HEK293 (cell line): Measurements from ENCODE around the gene TMEM151A.

Experiments
- ATF2 ChIP-seq: fragments of 450-650 bp; formaldehyde crosslinking; IDR thresholded peaks from 2 replicates; pipeline ENCODE4 v1.5.1; 2016; ENCODE audit warnings: missing biosample characterization, missing genetic modification characterization, low read depth
- GLI4 ChIP-seq: fragments of 450-650 bp; formaldehyde crosslinking; IDR thresholded peaks from 2 replicates; pipeline ENCODE4 v1.5.1; 2016; ENCODE audit warnings: missing biosample characterization, missing genetic modification characterization
- HIC1 ChIP-seq: fragments of 450-650 bp; formaldehyde crosslinking; IDR thresholded peaks from 2 replicates; pipeline ENCODE4 v1.5.1; 2016; ENCODE audit warnings: missing biosample characterization, missing genetic modification characterization
- HOXA7 ChIP-seq: sonication (generic); formaldehyde crosslinking; IDR thresholded peaks from 2 replicates; pipeline ENCODE4 v1.8.1; 2022; ENCODE audit warnings: missing genetic modification reagents, borderline replicate concordance
- KLF1 ChIP-seq: fragments of 450-650 bp; formaldehyde crosslinking; IDR thresholded peaks from 2 replicates; pipeline ENCODE4 v1.5.1; 2016; ENCODE audit warnings: missing biosample characterization, missing genetic modification characterization
- KLF10 ChIP-seq: fragments of 450-650 bp; IDR thresholded peaks from 2 replicates; pipeline ENCODE4 v1.5.1; 2018; ENCODE audit warnings: missing biosample characterization, mild to moderate bottlenecking, missing genetic modification characterization
- OSR2 ChIP-seq: fragments of 450-650 bp; formaldehyde crosslinking; IDR thresholded peaks from 2 replicates; pipeline ENCODE4 v1.5.1; 2016; ENCODE audit warnings: missing biosample characterization, missing genetic modification characterization
- SP7 ChIP-seq: fragments of 450-650 bp; formaldehyde crosslinking; IDR thresholded peaks from 2 replicates; pipeline ENCODE4 v1.5.1; 2016; ENCODE audit warnings: missing biosample characterization, missing genetic modification characterization
- ZBTB17 ChIP-seq: fragments of 450-650 bp; formaldehyde crosslinking; IDR thresholded peaks from 2 replicates; pipeline ENCODE4 v1.5.1; 2016; ENCODE audit warnings: missing biosample characterization, missing genetic modification characterization
- ZFHX2 ChIP-seq: fragments of 450-650 bp; formaldehyde crosslinking; conservative IDR thresholded peaks from 2 replicates; pipeline ENCODE4 v1.5.1; 2016; ENCODE audit warnings: missing biosample characterization, missing genetic modification characterization
- ZNF211 ChIP-seq: fragments of 450-650 bp; formaldehyde crosslinking; IDR thresholded peaks from 2 replicates; pipeline ENCODE4 v1.5.1; 2016; ENCODE audit warnings: low read depth, missing biosample characterization, missing genetic modification characterization
- ZNF214 ChIP-seq: fragments of 450-650 bp; formaldehyde crosslinking; IDR thresholded peaks from 2 replicates; pipeline ENCODE4 v1.5.1; 2017; ENCODE audit warnings: missing biosample characterization, mild to moderate bottlenecking, missing genetic modification characterization, borderline replicate concordance
- ZNF274 ChIP-seq, 2 experiments: fragments of 200-500 bp in 1 of 2; fragments of 450-650 bp in 1 of 2; sonication (Bioruptor generic) in 1 of 2; formaldehyde crosslinking in 1 of 2; IDR thresholded peaks; 2 replicates each; pipeline versions ENCODE4 v1.5.1 to v1.6.1; 2014 to 2016; ENCODE audit warnings: borderline replicate concordance in 1 of 2, inconsistent platforms in 1 of 2, low read length in 1 of 2, missing biosample characterization in 1 of 2, missing genetic modification characterization in 1 of 2
- ZNF48 ChIP-seq: fragments of 450-650 bp; formaldehyde crosslinking; IDR thresholded peaks from 2 replicates; pipeline ENCODE4 v1.5.1; 2016; ENCODE audit warnings: missing biosample characterization, missing genetic modification characterization
- ZNF596 ChIP-seq: fragments of 450-650 bp; IDR thresholded peaks from 2 replicates; pipeline ENCODE4 v1.5.0; 2018; ENCODE audit warnings: missing biosample characterization, mild to moderate bottlenecking, missing genetic modification characterization, moderate library complexity
- ZNF624 ChIP-seq: fragments of 450-650 bp; formaldehyde crosslinking; IDR thresholded peaks from 2 replicates; pipeline ENCODE4 v1.5.1; 2017; ENCODE audit warnings: missing biosample characterization, missing genetic modification characterization
- ZNF670 ChIP-seq: fragments of 450-650 bp; formaldehyde crosslinking; IDR thresholded peaks from 2 replicates; pipeline ENCODE4 v1.5.1; 2016; ENCODE audit warnings: missing biosample characterization, missing genetic modification characterization, low read depth
- ZNF792 ChIP-seq: fragments of 450-650 bp; formaldehyde crosslinking; IDR thresholded peaks from 2 replicates; pipeline ENCODE4 v1.5.1; 2016; ENCODE audit warnings: missing biosample characterization, missing genetic modification characterization
- ZNF843 ChIP-seq: fragments of 450-650 bp; formaldehyde crosslinking; IDR thresholded peaks from 2 replicates; pipeline ENCODE4 v1.5.1; 2016; ENCODE audit warnings: missing biosample characterization, missing genetic modification characterization
- ZSCAN30 ChIP-seq: fragments of 450-650 bp; IDR thresholded peaks from 2 replicates; pipeline ENCODE4 v1.5.1; 2018; ENCODE audit warnings: missing biosample characterization, mild to moderate bottlenecking, missing genetic modification characterization, moderate library complexity
- TF ChIP-seq, protein P1 (sequence below): fragments of 450-650 bp; formaldehyde crosslinking; IDR thresholded peaks from 2 replicates; pipeline ENCODE4 v1.5.1; 2016; ENCODE audit warnings: missing biosample characterization, missing genetic modification characterization
- TF ChIP-seq, protein P2 (sequence below): fragments of 450-650 bp; formaldehyde crosslinking; conservative IDR thresholded peaks from 2 replicates; pipeline ENCODE4 v1.5.1; 2016; ENCODE audit warnings: low read depth, missing biosample characterization, missing genetic modification characterization
- TF ChIP-seq, protein P3 (sequence below): fragments of 450-650 bp; formaldehyde crosslinking; IDR thresholded peaks from 2 replicates; pipeline ENCODE4 v1.5.1; 2017; ENCODE audit warnings: missing biosample characterization, missing genetic modification characterization
- TF ChIP-seq, protein P4 (sequence below): fragments of 450-650 bp; IDR thresholded peaks from 2 replicates; pipeline ENCODE4 v1.5.1; 2018; ENCODE audit warnings: missing biosample characterization, missing genetic modification characterization

Gene TMEM151A

GRCh38 chr11:66328302-66329144 lies 36.8 kb downstream of the TMEM151A start (continued):
- TF ChIP-seq ZNF843 (tag by site-specific recombination) (no peak), ZNF624 (tag by site-specific recombination) (no peak), ZNF274 (IDR thresholded peaks at IDR 0.05; ENCODE audit: low read length) (no peak), ZNF274 (tag by site-specific recombination; IDR thresholded peaks at IDR 0.05; ENCODE audit: borderline replicate concordance) (no peak), ZNF670 (no peak), SP7 (0 out of 2 replicates have a peak, but pooled peaks have one; percentile 20), HOXA7 (no peak), GLI4 (no peak), ZNF48 (tag by site-specific recombination) (no peak), OSR2 (tag by site-specific recombination) (no peak), ZNF211 (tag by site-specific recombination) (no peak), ZSCAN30 (peak; percentile 75; the same call in 1 of the 2 replicates), ZNF214 (tag by site-specific recombination) (no peak), KLF10 (no peak), ZNF792 (tag by site-specific recombination) (no peak), ATF2 (tag by site-specific recombination) (no peak), HIC1 (tag by site-specific recombination) (no peak), KLF1 (0 out of 2 replicates have a peak, but pooled peaks have one; percentile 2), ZBTB17 (tag by site-specific recombination) (peak; percentile 61; the same call in 1 of the 2 replicates), ZNF596 (tag by site-specific recombination) (no peak), ZFHX2 (no peak)
- TF ChIP-seq, protein P1, sequence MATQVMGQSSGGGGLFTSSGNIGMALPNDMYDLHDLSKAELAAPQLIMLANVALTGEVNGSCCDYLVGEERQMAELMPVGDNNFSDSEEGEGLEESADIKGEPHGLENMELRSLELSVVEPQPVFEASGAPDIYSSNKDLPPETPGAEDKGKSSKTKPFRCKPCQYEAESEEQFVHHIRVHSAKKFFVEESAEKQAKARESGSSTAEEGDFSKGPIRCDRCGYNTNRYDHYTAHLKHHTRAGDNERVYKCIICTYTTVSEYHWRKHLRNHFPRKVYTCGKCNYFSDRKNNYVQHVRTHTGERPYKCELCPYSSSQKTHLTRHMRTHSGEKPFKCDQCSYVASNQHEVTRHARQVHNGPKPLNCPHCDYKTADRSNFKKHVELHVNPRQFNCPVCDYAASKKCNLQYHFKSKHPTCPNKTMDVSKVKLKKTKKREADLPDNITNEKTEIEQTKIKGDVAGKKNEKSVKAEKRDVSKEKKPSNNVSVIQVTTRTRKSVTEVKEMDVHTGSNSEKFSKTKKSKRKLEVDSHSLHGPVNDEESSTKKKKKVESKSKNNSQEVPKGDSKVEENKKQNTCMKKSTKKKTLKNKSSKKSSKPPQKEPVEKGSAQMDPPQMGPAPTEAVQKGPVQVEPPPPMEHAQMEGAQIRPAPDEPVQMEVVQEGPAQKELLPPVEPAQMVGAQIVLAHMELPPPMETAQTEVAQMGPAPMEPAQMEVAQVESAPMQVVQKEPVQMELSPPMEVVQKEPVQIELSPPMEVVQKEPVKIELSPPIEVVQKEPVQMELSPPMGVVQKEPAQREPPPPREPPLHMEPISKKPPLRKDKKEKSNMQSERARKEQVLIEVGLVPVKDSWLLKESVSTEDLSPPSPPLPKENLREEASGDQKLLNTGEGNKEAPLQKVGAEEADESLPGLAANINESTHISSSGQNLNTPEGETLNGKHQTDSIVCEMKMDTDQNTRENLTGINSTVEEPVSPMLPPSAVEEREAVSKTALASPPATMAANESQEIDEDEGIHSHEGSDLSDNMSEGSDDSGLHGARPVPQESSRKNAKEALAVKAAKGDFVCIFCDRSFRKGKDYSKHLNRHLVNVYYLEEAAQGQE (tag by site-specific recombination): no peak
- TF ChIP-seq, protein P2, sequence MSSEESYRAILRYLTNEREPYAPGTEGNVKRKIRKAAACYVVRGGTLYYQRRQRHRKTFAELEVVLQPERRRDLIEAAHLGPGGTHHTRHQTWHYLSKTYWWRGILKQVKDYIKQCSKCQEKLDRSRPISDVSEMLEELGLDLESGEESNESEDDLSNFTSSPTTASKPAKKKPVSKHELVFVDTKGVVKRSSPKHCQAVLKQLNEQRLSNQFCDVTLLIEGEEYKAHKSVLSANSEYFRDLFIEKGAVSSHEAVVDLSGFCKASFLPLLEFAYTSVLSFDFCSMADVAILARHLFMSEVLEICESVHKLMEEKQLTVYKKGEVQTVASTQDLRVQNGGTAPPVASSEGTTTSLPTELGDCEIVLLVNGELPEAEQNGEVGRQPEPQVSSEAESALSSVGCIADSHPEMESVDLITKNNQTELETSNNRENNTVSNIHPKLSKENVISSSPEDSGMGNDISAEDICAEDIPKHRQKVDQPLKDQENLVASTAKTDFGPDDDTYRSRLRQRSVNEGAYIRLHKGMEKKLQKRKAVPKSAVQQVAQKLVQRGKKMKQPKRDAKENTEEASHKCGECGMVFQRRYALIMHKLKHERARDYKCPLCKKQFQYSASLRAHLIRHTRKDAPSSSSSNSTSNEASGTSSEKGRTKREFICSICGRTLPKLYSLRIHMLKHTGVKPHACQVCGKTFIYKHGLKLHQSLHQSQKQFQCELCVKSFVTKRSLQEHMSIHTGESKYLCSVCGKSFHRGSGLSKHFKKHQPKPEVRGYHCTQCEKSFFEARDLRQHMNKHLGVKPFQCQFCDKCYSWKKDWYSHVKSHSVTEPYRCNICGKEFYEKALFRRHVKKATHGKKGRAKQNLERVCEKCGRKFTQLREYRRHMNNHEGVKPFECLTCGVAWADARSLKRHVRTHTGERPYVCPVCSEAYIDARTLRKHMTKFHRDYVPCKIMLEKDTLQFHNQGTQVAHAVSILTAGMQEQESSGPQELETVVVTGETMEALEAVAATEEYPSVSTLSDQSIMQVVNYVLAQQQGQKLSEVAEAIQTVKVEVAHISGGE (tag by site-specific recombination): peak; percentile 63
- TF ChIP-seq, protein P3, sequence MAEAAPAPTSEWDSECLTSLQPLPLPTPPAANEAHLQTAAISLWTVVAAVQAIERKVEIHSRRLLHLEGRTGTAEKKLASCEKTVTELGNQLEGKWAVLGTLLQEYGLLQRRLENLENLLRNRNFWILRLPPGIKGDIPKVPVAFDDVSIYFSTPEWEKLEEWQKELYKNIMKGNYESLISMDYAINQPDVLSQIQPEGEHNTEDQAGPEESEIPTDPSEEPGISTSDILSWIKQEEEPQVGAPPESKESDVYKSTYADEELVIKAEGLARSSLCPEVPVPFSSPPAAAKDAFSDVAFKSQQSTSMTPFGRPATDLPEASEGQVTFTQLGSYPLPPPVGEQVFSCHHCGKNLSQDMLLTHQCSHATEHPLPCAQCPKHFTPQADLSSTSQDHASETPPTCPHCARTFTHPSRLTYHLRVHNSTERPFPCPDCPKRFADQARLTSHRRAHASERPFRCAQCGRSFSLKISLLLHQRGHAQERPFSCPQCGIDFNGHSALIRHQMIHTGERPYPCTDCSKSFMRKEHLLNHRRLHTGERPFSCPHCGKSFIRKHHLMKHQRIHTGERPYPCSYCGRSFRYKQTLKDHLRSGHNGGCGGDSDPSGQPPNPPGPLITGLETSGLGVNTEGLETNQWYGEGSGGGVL: no peak
- TF ChIP-seq, protein P4, sequence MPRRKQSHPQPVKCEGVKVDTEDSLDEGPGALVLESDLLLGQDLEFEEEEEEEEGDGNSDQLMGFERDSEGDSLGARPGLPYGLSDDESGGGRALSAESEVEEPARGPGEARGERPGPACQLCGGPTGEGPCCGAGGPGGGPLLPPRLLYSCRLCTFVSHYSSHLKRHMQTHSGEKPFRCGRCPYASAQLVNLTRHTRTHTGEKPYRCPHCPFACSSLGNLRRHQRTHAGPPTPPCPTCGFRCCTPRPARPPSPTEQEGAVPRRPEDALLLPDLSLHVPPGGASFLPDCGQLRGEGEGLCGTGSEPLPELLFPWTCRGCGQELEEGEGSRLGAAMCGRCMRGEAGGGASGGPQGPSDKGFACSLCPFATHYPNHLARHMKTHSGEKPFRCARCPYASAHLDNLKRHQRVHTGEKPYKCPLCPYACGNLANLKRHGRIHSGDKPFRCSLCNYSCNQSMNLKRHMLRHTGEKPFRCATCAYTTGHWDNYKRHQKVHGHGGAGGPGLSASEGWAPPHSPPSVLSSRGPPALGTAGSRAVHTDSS (tag by site-specific recombination): no peak
